Esophagus (tissue), 2 donors: ENCODE data around the gene KCNK3. TPM values are rescaled to one million over a fixed set of nuclear protein-coding genes. Genes with fewer than 3 reads are reported as not detected.
A peak's percentile ranks its signal among the peaks of the same experiment; 100 is the strongest.
"Not testable (repeated sequence)": the region's sequence is repeated elsewhere in the genome, so short reads cannot be mapped to it uniquely, and the experiment has no call there.

ENCODE experiments used
- H3K27ac ChIP-seq, 2 donors: one replicate each; pipeline ENCODE4 v1.5.1; 2013; ENCODE audit warnings: low read depth in 2 of 2, mild to moderate bottlenecking in 2 of 2, inconsistent platforms in 1 of 2, low read length in 1 of 2, moderate library complexity in 1 of 2
- H3K27me3 ChIP-seq, 2 donors: one replicate each; pipeline ENCODE4 v1.6.1; 2013; ENCODE audit warnings: low read length in 2 of 2, control low read depth in 1 of 2, mild to moderate bottlenecking in 1 of 2; ENCODE audit not compliant: insufficient read depth in 2 of 2, control insufficient read depth in 1 of 2
- H3K36me3 ChIP-seq, 2 donors: one replicate each; pipeline ENCODE4 v1.6.1; 2013; ENCODE audit warnings: low read length in 1 of 2; ENCODE audit not compliant: control insufficient read depth in 2 of 2, insufficient read depth in 2 of 2
- H3K4me1 ChIP-seq, 2 donors: one replicate each; pipeline ENCODE4 v1.6.1; 2013; ENCODE audit warnings: low read length in 1 of 2; ENCODE audit not compliant: control insufficient read depth in 2 of 2, insufficient read depth in 2 of 2
- H3K4me3 ChIP-seq, 2 donors: one replicate each; pipeline ENCODE4 v1.5.1; 2013; ENCODE audit warnings: low read length in 2 of 2, mild to moderate bottlenecking in 2 of 2, low read depth in 1 of 2, moderate library complexity in 1 of 2
- H3K9me3 ChIP-seq, 2 donors: one replicate each; pipeline ENCODE4 v1.6.1; 2013; ENCODE audit warnings: mild to moderate bottlenecking in 2 of 2, low read depth in 1 of 2, low read length in 1 of 2, moderate library complexity in 1 of 2; ENCODE audit not compliant: control insufficient read depth in 2 of 2, insufficient read depth in 1 of 2
- WGBS, 2 donors: extraction: QIAGEN DNeasy Blood & Tissue Kit; methylation state at CpG; one replicate each; pipeline ENCODE4 v1.1.7; 2013; 5-methylcytosine and 5-hydroxymethylcytosine counted together
- polyA plus RNA-seq, 2 donors: library from polyadenylated mRNA; stranded (reverse); fragments of 200-250 nt; gene quantifications; one replicate each; pipeline ENCODE4 v1.2.3, GENCODE V29; 2013
- donor health status: healthy with polysubstance abuse.
- donor health status: Bipolar disorder and iron deficiency.

KCNK3 gene
- polyA plus RNA-seq, 2 donors = 0.16 to 0.76 TPM

GRCh38 chr2:26651470-26651771 is 41.1 kb upstream of the KCNK3 start:
- Histone ChIP-seq H3K4me3 (no peak overlapping the region), H3K9me3 (no peaks in the 10 kb centered on the region), H3K27me3 (no peaks in the 10 kb centered on the region), H3K27ac (no peak overlapping the region), H3K4me1 (no peaks in the 10 kb centered on the region), H3K36me3 (no peaks in the 10 kb centered on the region)
- WGBS, 2 donors = 76 to 80% methylated on average over 7 of the region's 7 CpGs

- no peaks in the 10 kb centered on the region for H3K9me3 ChIP-seq
- no peak overlapping the region for H3K4me3 ChIP-seq
- 74 to 82% methylated on average over 7 of the region's 7 CpGs for WGBS, 2 donors
- H3K27me3 ChIP-seq = no peaks in the 10 kb centered on the region
- H3K36me3 ChIP-seq = no peaks in the 10 kb centered on the region
- no peaks in the 10 kb centered on the region for H3K4me1 ChIP-seq
- H3K27ac ChIP-seq = peak overlapping the region in 1 of 2 donors; percentile 23
These were observed 40.7 kb upstream of the KCNK3 start for GRCh38 chr2:26651799-26652198.

- 63 to 69% methylated on average over 12 of the region's 12 CpGs for WGBS, 2 donors
- H3K27ac ChIP-seq = peak overlapping the region; percentile 46 to 66
These were observed 40.0 kb upstream of the KCNK3 start for GRCh38 chr2:26652361-26653041.

GRCh38 chr2:26653207-26654060 is 39.1 kb upstream of the KCNK3 start:
- Histone ChIP-seq H3K4me3 (no peak overlapping the region), H3K36me3 (no peaks in the 10 kb centered on the region), H3K4me1 (no peaks in the 10 kb centered on the region), H3K27ac (peak overlapping the region in 1 of 2 donors; percentile 46), H3K9me3 (no peaks in the 10 kb centered on the region), H3K27me3 (no peaks in the 10 kb centered on the region)
- WGBS, 2 donors = 83 to 87% methylated on average over 13 of the region's 13 CpGs

More at GRCh38 chr2:26652361-26653041, 40.0 kb upstream of the KCNK3 start:
- Histone ChIP-seq H3K4me1 (no peaks in the 10 kb centered on the region), H3K36me3 (no peaks in the 10 kb centered on the region), H3K4me3 (no peak overlapping the region), H3K27me3 (no peaks in the 10 kb centered on the region), H3K9me3 (no peaks in the 10 kb centered on the region)

GRCh38 chr2:26654061-26654340 is 38.5 kb upstream of the KCNK3 start:
- WGBS, 2 donors = 76 to 81% methylated on average over 3 of the region's 3 CpGs
- Histone ChIP-seq H3K4me1 (no peaks in the 10 kb centered on the region), H3K36me3 (no peaks in the 10 kb centered on the region), H3K27ac (no peak overlapping the region), H3K27me3 (no peaks in the 10 kb centered on the region), H3K9me3 (no peaks in the 10 kb centered on the region), H3K4me3 (no peak overlapping the region)

- not testable (repeated sequence) for H3K27me3 ChIP-seq, H3K36me3 ChIP-seq, H3K27ac ChIP-seq, H3K4me3 ChIP-seq, H3K4me1 ChIP-seq, H3K9me3 ChIP-seq
- WGBS, 2 donors = 67 to 78% methylated on average over 1 of the region's 1 CpG
These were observed 37.4 kb upstream of the KCNK3 start for GRCh38 chr2:26655120-26655519.

- WGBS, 2 donors = 86 to 88% methylated on average over 9 of the region's 9 CpGs
- H3K27me3 ChIP-seq = no peaks in the 10 kb centered on the region
- no peaks in the 10 kb centered on the region for H3K9me3 ChIP-seq
- H3K27ac ChIP-seq = no peak overlapping the region
- no peaks in the 10 kb centered on the region for H3K36me3 ChIP-seq
- H3K4me3 ChIP-seq = no peak overlapping the region
- no peaks in the 10 kb centered on the region for H3K4me1 ChIP-seq
These were observed 36.8 kb upstream of the KCNK3 start for GRCh38 chr2:26655611-26656195.

- H3K4me1 ChIP-seq = no peaks in the 10 kb centered on the region
- H3K9me3 ChIP-seq = no peaks in the 10 kb centered on the region
- H3K27me3 ChIP-seq = no peaks in the 10 kb centered on the region
- H3K27ac ChIP-seq = no peak overlapping the region
- no peaks in the 10 kb centered on the region for H3K36me3 ChIP-seq
- no peak overlapping the region for H3K4me3 ChIP-seq
- WGBS, 2 donors = 77 to 79% methylated on average over 4 of the region's 4 CpGs
These were observed 35.3 kb upstream of the KCNK3 start for GRCh38 chr2:26657265-26657664.

GRCh38 chr2:26658691-26659346 is 33.7 kb upstream of the KCNK3 start:
- no peak overlapping the region for H3K27ac ChIP-seq
- no peaks in the 10 kb centered on the region for H3K9me3 ChIP-seq
- H3K4me1 ChIP-seq = no peaks in the 10 kb centered on the region
- H3K36me3 ChIP-seq = no peaks in the 10 kb centered on the region
- WGBS, 2 donors = 54 to 60% methylated on average over 6 of the region's 6 CpGs
- no peak overlapping the region for H3K4me3 ChIP-seq
- no peaks in the 10 kb centered on the region for H3K27me3 ChIP-seq
